H1 (cell line): ENCODE results near the gene PTDSS2. TPM values are rescaled to one million over a fixed set of nuclear protein-coding genes. Genes with fewer than 3 reads are reported as not detected.

Experiments used
- CTCF ChIA-PET: fragments of 300-600 bp; sonication (Branson Sonifier 250); formaldehyde crosslinking; loops from one replicate; lab custom pipeline; 2021; ENCODE audit not compliant: partially characterized antibody; lab: Charles Lee
- POLR2A ChIA-PET: fragments of 300-600 bp; sonication (Branson Sonifier 250); formaldehyde crosslinking; loops from one replicate; lab custom pipeline; 2021; ENCODE audit warnings: inconsistent platforms; ENCODE audit not compliant: partially characterized antibody; lab: Charles Lee
- DNase-seq, 2 experiments: peaks; one replicate each; pipeline versions ENCODE4 v3.0.0 to v3.0.0-alpha.2; 2010 to 2022; ENCODE audit warnings: low spot score in 2 of 2, low read depth in 1 of 2, mixed read lengths in 1 of 2
- FAIRE-seq: peaks from 2 replicates; lab custom pipeline; 2011; peaks lifted over from hg19 to GRCh38; lab: Jason Lieb, UNC
- H2AFZ ChIP-seq: 2 replicates; pipeline ENCODE4 v1.8.1; 2012; ENCODE audit warnings: low read length, inconsistent platforms
- H2AK5ac ChIP-seq: 2 replicates; pipeline ENCODE4 v1.6.1; 2013; ENCODE audit warnings: low read depth, low read length
- H2BK120ac ChIP-seq: replicated peaks from 2 replicates; pipeline ENCODE3; 2013; ENCODE audit warnings: low read depth, low read length, inconsistent platforms
- H2BK12ac ChIP-seq: 2 replicates; pipeline ENCODE4 v1.6.1; 2013; ENCODE audit warnings: low read depth, low read length
- H2BK15ac ChIP-seq: 2 replicates; pipeline ENCODE4 v1.6.1; 2013; ENCODE audit warnings: low read length
- H2BK20ac ChIP-seq: 2 replicates; pipeline ENCODE4 v1.6.1; 2013; ENCODE audit warnings: low read length
- H2BK5ac ChIP-seq: 2 replicates; pipeline ENCODE4 v1.6.1; 2013; ENCODE audit warnings: low read depth, low read length
- H3K14ac ChIP-seq: 2 replicates; pipeline ENCODE4 v1.6.1; 2013; ENCODE audit warnings: inconsistent platforms; ENCODE audit not compliant: insufficient read length
- H3K18ac ChIP-seq: 2 replicates; pipeline ENCODE4 v1.6.1; 2013; ENCODE audit warnings: low read length; ENCODE audit errors: extremely low read depth
- H3K23ac ChIP-seq: 2 replicates; pipeline ENCODE4 v1.6.1; 2013; ENCODE audit warnings: inconsistent platforms; ENCODE audit not compliant: insufficient read length
- H3K23me2 ChIP-seq: 2 replicates; pipeline ENCODE4 v1.6.1; 2013; ENCODE audit warnings: low read depth, low read length
- H3K27ac ChIP-seq: 2 replicates; pipeline ENCODE4 v1.6.1; 2011; ENCODE audit warnings: low read depth, low read length, inconsistent platforms
- H3K27me3 ChIP-seq, 4 experiments: replicated peaks in 1 of 4; 1 replicate in 1 of 4; 2 replicates in 3 of 4; pipeline versions ENCODE4 v1.6.1 to v1.8.1; 2011 to 2013; ENCODE audit warnings: low read length in 3 of 4, mild to moderate bottlenecking in 3 of 4, inconsistent platforms in 2 of 4, mixed read lengths in 2 of 4, moderate library complexity in 1 of 4; ENCODE audit not compliant: control insufficient read depth in 3 of 4, insufficient read depth in 3 of 4; ENCODE audit errors: extremely low read depth in 1 of 4
- H3K36me3 ChIP-seq, 4 experiments: 2 replicates each; pipeline versions ENCODE4 v1.6.1 to v1.8.1; 2011 to 2013; ENCODE audit warnings: mild to moderate bottlenecking in 4 of 4, low read length in 3 of 4, moderate library complexity in 2 of 4, control low read depth in 1 of 4, inconsistent platforms in 1 of 4; ENCODE audit not compliant: insufficient read depth in 4 of 4, control insufficient read depth in 2 of 4
- H3K4ac ChIP-seq: replicated peaks from 2 replicates; pipeline ENCODE3; 2013; ENCODE audit warnings: low read length, low read depth, mixed read lengths, inconsistent platforms; ENCODE audit not compliant: insufficient read length
- H3K4me1 ChIP-seq, 4 experiments: replicated peaks in 1 of 4; 1 replicate in 1 of 4; 2 replicates in 3 of 4; pipeline versions ENCODE4 v1.6.1 to v1.8.1; 2011 to 2013; ENCODE audit warnings: low read length in 3 of 4, inconsistent platforms in 2 of 4, mixed read lengths in 1 of 4; ENCODE audit not compliant: insufficient read depth in 4 of 4, control insufficient read depth in 3 of 4
- H3K4me2 ChIP-seq, 2 experiments: 2 replicates each; pipeline versions ENCODE4 v1.6.1 to v1.8.1; 2011 to 2013; ENCODE audit warnings: low read depth in 2 of 2, low read length in 2 of 2, control low read depth in 1 of 2, inconsistent platforms in 1 of 2, mild to moderate bottlenecking in 1 of 2; ENCODE audit not compliant: insufficient read depth in 1 of 2
- H3K4me3 ChIP-seq, 4 experiments: fragments of 200-600, 300-600 bp in 1 of 4; sonication (generic), shearing (Covaris generic), sonication (Bioruptor Twin) in 1 of 4; 2 replicates each; pipeline versions ENCODE4 v1.5.1 to v1.8.1; 2011 to 2016; ENCODE audit warnings: low read length in 4 of 4, low read depth in 3 of 4, control low read depth in 2 of 4, inconsistent platforms in 2 of 4, mild to moderate bottlenecking in 2 of 4, mixed read lengths in 1 of 4, moderate library complexity in 1 of 4; ENCODE audit not compliant: insufficient read depth in 2 of 4; ENCODE audit errors: extremely low read depth in 1 of 4
- H3K56ac ChIP-seq: replicated peaks from 2 replicates; pipeline ENCODE3; 2013; ENCODE audit warnings: low read depth, mild to moderate bottlenecking, mixed read lengths, low read length, inconsistent platforms; ENCODE audit not compliant: insufficient read length
- H3K79me1 ChIP-seq: 2 replicates; pipeline ENCODE4 v1.6.1; 2013; ENCODE audit warnings: low read depth, low read length, control low read depth
- H3K79me2 ChIP-seq, 2 experiments: 2 replicates each; pipeline versions ENCODE4 v1.6.1 to v1.8.1; 2012 to 2013; ENCODE audit warnings: low read length in 2 of 2, mild to moderate bottlenecking in 2 of 2, inconsistent platforms in 1 of 2; ENCODE audit not compliant: insufficient read depth in 2 of 2, control insufficient read depth in 1 of 2
- H3K9ac ChIP-seq, 4 experiments: replicated peaks in 1 of 4; 1 replicate in 1 of 4; 2 replicates in 3 of 4; pipeline versions ENCODE4 v1.6.1 to v1.8.1; 2011 to 2013; ENCODE audit warnings: low read depth in 3 of 4, low read length in 3 of 4, control low read depth in 2 of 4, mild to moderate bottlenecking in 2 of 4, moderate library complexity in 2 of 4, inconsistent platforms in 1 of 4; ENCODE audit errors: extremely low read depth in 1 of 4
- H3K9me3 ChIP-seq, 2 experiments: 2 replicates each; pipeline versions ENCODE4 v1.6.1 to v1.8.1; 2012 to 2013; ENCODE audit warnings: mild to moderate bottlenecking in 2 of 2, moderate library complexity in 2 of 2, control low read depth in 1 of 2, inconsistent platforms in 1 of 2, low read depth in 1 of 2, low read length in 1 of 2, mixed read lengths in 1 of 2; ENCODE audit not compliant: insufficient read depth in 2 of 2
- H4K20me1 ChIP-seq, 2 experiments: replicated peaks in 1 of 2; 2 replicates each; pipeline versions ENCODE3 to v1.8.1; 2011 to 2013; ENCODE audit warnings: inconsistent platforms in 2 of 2, low read length in 2 of 2, mild to moderate bottlenecking in 1 of 2; ENCODE audit not compliant: insufficient read depth in 2 of 2, control insufficient read depth in 1 of 2
- H4K5ac ChIP-seq: 2 replicates; pipeline ENCODE4 v1.6.1; 2013; ENCODE audit warnings: low read length, low read depth, mixed read lengths, inconsistent platforms; ENCODE audit not compliant: insufficient read length
- H4K8ac ChIP-seq: 2 replicates; pipeline ENCODE4 v1.8.0; 2013; ENCODE audit warnings: mild to moderate bottlenecking, moderate library complexity, low read length, inconsistent platforms; ENCODE audit not compliant: insufficient read depth; ENCODE audit errors: extremely low read depth
- H4K91ac ChIP-seq: replicated peaks from 2 replicates; pipeline ENCODE3; 2013; ENCODE audit warnings: low read length, mixed read lengths, inconsistent platforms; ENCODE audit not compliant: insufficient read length
- WGBS, 2 experiments: shearing (Covaris generic) in 1 of 2; methylation state at CpG; one replicate each; pipeline versions ENCODE4 v1.1.6 to v1.1.7; 2013 to 2015; ENCODE audit warnings: low lambda C conversion rate in 2 of 2, mixed read lengths in 2 of 2, inconsistent platforms in 1 of 2, low coverage in 1 of 2, missing lambda C conversion rate in 1 of 2; ENCODE audit not compliant: insufficient replicate concordance in 2 of 2, insufficient coverage in 1 of 2, insufficient read length in 1 of 2; ENCODE audit errors: extremely low coverage in 1 of 2, missing lambda C conversion rate in 1 of 2; 5-methylcytosine and 5-hydroxymethylcytosine counted together
- polyA plus RNA-seq, 7 experiments: library from polyadenylated mRNA; depleted of rRNA in 3 of 7; stranded (reverse) in 5 of 7; unstranded in 2 of 7; fragments of >200 nt in 5 of 7; fragments of 200-250 nt in 2 of 7; gene quantifications; 1 replicate in 5 of 7; 2 replicates in 1 of 7; 4 replicates in 1 of 7; pipeline versions ENCODE4 v1.2.1 to v1.2.3, GENCODE V29; 2011 to 2013; ENCODE audit warnings: missing spikeins in 2 of 7, mixed read lengths in 2 of 7
- total RNA-seq: library from RNA; stranded (reverse); fragmentation: NEBNext Ultra II Directional; extraction: Animal tissue kit (Norgen Biotek cat#: 25700); gene quantifications from 2 replicates; pipeline ENCODE4 v1.2.1, GENCODE V29; 2021

Gene PTDSS2
- total and polyA plus RNA-seq, 2 of the 8 experiments (the other 6 are each of a cell fraction or from before 2014, with no cell fraction given), result 48.7 to 68.2 TPM

- Histone ChIP-seq H4K8ac (no peak overlapping the region; the same call in 1 of the 2 replicates), H3K14ac (no peak overlapping the region), H3K4me1 (peaks cover 0 to 11% (median 6%) of the 10 kb centered on the region in 4 experiments; a peak in 4 of 7 replicates), H2BK20ac (no peak overlapping the region), H2BK12ac (no peak overlapping the region), H3K79me1 (no peaks in the 10 kb centered on the region), H3K27ac (no peak overlapping the region), H2BK5ac (no peak overlapping the region), H2AFZ (no peak overlapping the region), H3K4ac (no peak overlapping the region), H3K27me3 (peaks cover 0 to 5% (median 0%) of the 10 kb centered on the region in 4 experiments; a peak in 2 of 7 replicates), H2BK120ac (no peak overlapping the region), H3K56ac (no peak overlapping the region), H3K23me2 (peaks cover 3% of the 10 kb centered on the region; the same call in 1 of the 2 replicates), H4K91ac (no peak overlapping the region), H3K9me3 (peaks cover 0 to 9% of the 10 kb centered on the region in 2 experiments; a peak in 1 of 4 replicates), H3K23ac (no peak overlapping the region), H3K18ac (no peak overlapping the region), H3K36me3 (peaks cover 0 to 15% (median 0%) of the 10 kb centered on the region in 4 experiments; a peak in 2 of 8 replicates), H2AK5ac (no peak overlapping the region), H3K4me3 (no peak overlapping the region), H3K4me2 (no peak overlapping the region), H3K9ac (no peak overlapping the region), H2BK15ac (no peak overlapping the region), H4K20me1 (peaks cover 2 to 11% of the 10 kb centered on the region in 2 experiments), H4K5ac (no peak overlapping the region), H3K79me2 (no peaks in the 10 kb centered on the region)
- DNase-seq, result no peak
- POLR2A ChIA-PET, result interaction anchor here (0.9 to 5.9 kb wide), 9 partner anchors 10 to 118 kb away, joined by 3 to 41 read pairs (median 4); partner anchors contain the start of genes B4GALNT4, PKP3 and SIGIRR
- WGBS, 2 experiments, result 93% methylated on average over 9 of the region's 55 CpGs; no CpG with 5 or more reads in 1 of the 2 experiments
- CTCF ChIA-PET, result interaction anchor here (0.6 to 1.6 kb wide), 5 partner anchors 12 to 75 kb away, joined by 3 to 7 read pairs (median 4); partner anchors contain the start of genes PTDSS2 and SIGIRR
- FAIRE-seq, result no peak
Observed at GRCh38 chr11:403021-403760, 46.9 kb upstream of the PTDSS2 start.
